GM21723 (cell line): ENCODE results near the gene BNIP5.
"Not testable (repeated sequence)": the region's sequence is repeated elsewhere in the genome, so short reads cannot be mapped to it uniquely, and the experiment has no call there.

ENCODE experiments used
- ATAC-seq: cut with Tn5 transposase; IDR thresholded peaks from one replicate; pipeline ENCODE4 v1.9.1; 2021; ENCODE audit warnings: mild to moderate bottlenecking, moderate library complexity; ENCODE audit not compliant: unreplicated experiment

BNIP5 gene

GRCh38 chr6:36367743-36368142 lies 31.1 kb upstream of the BNIP5 start:
- ATAC-seq, result no peak

DNA sequence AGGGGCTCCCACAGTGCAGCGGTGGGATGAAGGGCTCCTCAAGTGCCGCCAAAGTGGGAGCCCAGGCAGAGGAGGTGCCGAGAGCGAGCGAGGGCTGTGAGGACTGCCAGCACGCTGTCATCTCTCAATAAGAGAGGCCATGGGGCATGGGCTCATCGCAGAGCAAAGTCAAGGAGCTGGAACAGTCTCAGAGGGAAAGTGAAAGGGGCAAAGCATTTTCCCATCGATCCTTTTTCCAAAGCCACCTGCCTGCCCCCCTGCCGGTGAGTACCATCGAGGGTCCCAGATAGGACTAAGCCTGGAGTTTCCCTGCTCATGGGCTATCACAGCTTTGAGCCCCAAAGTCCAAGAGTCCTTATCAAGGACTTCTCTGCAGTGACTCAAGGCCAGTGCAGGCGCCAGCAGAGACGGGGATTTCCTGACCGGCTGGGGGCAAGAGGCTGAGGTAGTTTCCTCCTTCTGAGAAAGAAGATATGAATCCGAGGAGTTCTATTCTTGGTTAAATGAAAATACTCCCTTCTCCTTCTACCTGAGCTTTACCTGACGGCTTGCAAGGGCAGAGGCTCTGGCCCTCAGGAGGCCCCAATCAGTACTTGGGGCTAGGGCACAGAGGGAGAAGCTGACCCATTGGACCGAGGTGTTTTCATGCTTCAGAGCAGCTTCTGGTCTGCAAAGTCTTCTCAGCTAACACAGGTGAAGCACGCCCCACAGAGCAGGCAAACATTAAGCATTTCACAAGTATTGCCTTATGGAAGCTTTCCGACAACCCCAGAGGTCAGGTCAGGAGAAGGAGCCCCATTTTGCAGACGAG lies 28.2 kb upstream of the BNIP5 start:
- ATAC-seq, result peak; percentile 65

GRCh38 chr6:36364061-36364635 lies 27.5 kb upstream of the BNIP5 start:
- ATAC-seq, result not testable (repeated sequence)

DNA sequence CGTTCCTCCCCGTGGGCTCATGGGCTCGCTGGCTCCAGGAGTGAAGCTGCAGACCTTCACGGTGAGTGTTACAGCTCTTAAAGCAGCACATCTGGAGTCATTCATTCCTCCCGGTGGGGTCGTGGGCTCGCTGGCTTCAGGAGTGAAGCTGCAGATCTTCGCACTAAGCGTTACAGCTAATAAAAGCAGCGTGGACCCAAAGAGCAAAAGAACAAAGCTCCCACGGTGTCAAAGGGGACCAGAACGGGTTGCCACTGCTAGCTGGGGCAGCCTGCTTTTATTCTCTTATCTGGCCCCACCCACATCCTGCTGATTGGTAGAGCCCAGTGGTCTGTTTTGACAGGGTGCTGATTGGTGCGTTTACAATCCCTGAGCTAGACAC lies 26.7 kb upstream of the BNIP5 start:
- ATAC-seq, result not testable (repeated sequence)

DNA sequence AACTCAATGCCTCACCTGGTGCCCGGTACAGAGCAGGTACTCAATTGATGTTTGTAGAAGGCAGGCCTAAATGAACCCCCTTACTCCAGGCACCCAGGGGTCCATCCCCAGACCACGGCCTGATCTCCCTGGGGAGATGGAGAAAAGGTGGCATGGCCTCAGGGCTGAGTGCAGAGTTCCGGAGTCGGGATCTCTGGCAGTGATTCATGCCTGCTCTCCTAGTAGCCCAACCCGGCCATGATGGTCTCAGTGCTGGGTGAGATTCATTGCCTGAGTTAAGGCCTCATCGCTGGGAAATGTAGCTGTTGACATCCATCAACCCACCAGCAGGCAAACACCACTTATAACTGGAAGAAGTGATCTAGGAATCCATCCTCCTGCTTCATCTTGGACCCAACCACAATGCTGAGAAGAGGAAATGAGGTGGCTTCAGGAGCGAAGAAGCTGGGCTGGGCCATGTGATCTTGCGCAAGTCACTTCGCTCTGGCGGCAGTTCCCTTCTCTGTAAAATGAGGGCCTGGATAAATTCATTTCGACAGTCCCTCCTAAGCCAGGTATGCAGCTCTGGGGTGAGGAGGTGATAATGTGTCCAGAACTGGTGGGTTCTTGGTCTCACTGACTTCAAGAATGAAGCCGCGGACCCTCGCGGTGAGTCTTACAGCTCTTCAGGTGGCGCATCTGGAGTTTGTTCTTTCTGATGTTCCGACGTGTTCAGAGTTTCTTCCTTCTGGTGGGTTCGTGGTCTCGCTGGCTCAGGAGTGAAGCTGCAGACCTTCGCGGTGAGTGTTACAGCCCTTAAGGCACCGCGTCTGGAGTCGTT lies 26.1 kb upstream of the BNIP5 start:
- ATAC-seq, result no peak

DNA sequence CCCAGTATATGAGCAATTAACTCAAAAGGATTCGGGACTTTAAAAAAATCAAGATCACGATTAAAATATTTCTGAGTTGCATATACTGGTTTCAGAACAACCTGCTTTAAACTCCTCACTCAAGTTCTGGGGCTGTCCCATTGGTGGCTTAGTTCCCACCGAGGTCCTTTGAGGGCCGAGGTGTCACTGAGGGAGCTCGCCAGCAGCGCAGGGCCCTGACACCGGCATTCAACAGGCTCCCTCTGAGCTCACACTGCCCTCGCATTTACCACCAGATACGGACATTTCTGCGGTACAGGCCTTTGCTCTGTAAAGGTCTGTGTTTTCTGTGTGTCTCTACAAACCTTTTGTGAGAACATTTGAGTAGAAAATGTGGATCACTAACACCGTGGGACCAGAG lies 24.4 kb upstream of the BNIP5 start:
- no peak for ATAC-seq

GRCh38 chr6:36360241-36361054 lies 23.8 kb upstream of the BNIP5 start:
- no peak for ATAC-seq

- no peak for ATAC-seq
Observed at GRCh38 chr6:36358226-36358915, 21.7 kb upstream of the BNIP5 start.

DNA sequence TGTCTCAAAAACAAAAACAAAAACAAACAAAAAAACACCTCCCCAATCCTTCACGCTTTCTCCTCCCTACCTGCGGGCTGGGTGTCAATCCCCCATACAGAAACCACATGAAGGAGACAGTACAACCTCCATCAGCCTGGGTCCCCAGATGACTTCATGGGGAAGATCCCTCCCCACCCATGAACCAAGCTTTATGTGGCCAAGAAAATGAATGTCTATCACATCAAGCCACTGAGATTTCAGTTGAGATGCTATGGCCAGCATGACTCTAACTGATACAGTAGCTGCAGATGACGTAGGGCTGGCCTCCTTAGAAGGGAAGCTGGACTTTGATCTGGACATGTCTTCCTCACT lies 21.2 kb upstream of the BNIP5 start:
- no peak for ATAC-seq

DNA sequence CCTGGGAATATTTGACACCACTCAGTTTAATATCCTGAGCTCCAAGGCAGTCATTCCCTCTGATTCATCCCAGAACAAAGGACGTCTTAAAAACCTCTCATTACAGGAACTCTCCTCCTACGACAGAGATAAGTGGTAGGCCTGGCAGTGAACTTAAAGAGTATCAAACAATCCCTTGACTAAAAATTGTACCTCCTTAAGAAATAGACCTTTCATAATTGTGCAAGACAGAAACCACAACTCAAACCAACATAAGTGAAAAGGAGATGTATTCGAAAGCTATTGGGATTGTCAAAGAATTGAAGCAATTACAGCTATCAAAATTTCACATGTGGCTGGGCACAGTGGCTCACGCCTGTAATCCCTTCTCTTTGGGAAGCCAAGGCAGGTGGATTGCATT lies 19.1 kb upstream of the BNIP5 start:
- ATAC-seq, result no peak

DNA sequence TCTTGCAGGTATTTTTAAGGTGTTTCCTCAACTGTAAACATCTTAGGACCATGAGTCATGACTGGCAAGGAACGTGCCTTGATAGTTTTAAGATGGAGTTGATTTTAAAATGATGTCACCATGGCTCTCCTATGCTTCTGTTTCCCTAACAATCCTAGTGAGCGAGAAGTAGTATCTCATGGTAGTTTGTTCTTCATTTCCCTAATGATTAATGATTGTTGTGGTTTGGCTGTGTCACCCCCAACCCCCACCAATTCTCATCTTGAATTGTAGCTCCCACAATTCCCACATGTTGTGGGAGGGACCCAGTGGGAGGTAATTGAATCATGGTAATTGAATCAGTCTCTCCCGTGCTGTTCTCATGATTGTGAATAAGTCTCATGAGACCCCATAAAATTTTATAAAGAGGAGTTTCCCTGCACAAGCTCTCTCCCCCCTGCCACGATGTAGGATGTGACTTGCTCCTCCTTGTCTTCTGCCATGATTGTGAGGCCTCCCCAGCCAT lies 16.8 kb upstream of the BNIP5 start:
- no peak for ATAC-seq

DNA sequence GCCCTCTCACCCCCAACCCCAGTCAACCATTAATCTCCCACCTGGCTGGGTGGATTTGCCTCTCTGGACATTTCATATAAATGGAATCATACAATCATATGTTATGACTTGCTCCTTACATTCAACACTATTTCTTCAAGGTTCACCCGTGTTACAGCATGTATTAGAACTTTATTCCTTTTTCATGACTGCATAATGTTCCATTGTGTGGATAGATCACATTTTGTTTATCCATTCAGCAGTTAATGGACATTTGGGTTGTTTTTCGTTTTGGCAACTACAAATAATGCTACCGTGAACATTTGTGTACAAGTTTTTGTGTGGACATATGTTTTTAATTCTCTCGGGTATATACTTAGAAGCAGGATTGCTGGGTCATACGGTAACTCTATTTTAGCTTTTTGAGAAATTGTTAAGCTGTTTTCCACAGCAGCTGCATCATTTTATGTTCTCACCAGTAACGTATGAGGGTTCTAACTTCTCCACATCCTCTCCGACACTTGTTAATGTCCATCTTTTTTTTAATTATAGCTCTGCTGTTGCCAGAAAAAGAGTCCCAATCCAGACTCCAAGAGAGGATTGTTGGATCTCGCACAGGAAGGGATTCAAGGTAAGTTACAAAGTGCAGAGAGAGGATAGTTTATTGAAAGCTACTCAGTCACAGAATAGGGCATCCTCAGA lies 15.9 kb upstream of the BNIP5 start:
- ATAC-seq, result no peak

DNA sequence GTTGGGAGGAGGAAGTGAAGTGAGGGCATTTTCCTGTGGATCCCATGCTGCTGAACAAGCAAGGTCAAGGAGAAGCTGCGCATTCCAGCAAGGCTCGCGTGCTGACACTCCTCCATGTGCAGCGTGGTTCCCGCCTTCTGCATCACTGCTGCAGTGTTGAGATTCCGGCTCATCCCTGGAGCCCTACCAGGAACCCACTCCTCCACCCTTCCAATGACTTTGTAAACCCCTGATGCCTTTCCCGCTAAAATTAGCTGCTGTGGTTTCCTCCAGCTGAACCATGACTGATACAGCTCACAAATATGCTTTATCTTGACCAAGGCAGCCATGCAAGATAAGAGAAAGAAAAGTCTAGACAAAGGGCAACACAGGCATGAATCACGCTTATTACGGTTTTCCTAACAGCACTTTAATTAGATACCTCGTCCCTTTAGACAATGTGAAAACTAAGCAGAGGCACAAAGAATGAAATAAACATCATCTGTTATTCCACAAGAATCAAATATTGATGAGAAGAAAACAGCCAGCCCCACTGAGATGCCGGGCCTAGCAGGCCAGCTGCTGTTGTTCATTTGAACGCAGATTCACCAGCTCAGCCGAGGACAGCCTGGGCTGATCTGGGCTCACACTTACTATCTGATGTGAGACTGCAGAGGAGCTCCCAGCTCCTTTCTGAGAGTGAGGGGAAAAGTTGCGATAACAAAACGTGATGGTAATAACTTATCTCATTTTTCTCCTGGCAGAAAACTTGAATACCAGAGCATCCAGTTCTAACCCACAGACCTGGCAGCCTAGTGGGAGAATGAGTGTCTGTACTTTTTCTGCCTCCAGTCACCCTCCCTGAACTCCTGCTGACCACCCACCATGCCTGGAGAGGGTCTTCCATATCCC lies 14.2 kb upstream of the BNIP5 start:
- no peak for ATAC-seq

- no peak for ATAC-seq
Observed at GRCh38 chr6:36350082-36350481, 13.4 kb upstream of the BNIP5 start.

GRCh38 chr6:36349240-36349639 lies 12.6 kb upstream of the BNIP5 start:
- ATAC-seq, result no peak

DNA sequence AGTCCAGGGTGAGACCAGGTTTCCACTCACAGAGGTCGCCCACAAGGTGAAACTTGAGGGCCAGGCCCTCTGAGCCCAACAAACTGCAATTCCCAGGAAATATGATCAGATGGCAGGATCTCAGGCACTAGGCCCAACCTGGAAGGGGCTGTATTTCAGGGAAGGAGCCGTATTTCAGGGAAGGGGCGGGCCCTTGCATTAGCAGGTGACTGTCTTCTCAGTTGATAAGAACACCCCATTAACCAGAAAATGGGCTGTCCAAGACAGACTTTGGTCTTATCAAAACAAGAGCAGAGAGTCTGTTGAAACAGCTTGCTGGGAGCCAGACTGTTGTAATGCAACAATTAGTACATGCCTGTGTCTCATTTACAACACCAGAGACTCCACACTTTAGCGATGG lies 10.9 kb upstream of the BNIP5 start:
- ATAC-seq, result no peak

- ATAC-seq, result no peak
Observed at GRCh38 chr6:36346486-36347273, 10.0 kb upstream of the BNIP5 start.
